IMR-90 (cell line): ENCODE data around the gene CABP7.

ENCODE experiments used
- CHD1 ChIP-seq: IDR thresholded peaks from 2 replicates; pipeline ENCODE4 v1.6.1; 2012; ENCODE audit warnings: low read depth, low read length, improper control_type of control experiment
- FOS ChIP-seq: fragments of 150-350 bp; IDR thresholded peaks from 2 replicates; pipeline ENCODE4 v1.6.1; 2016; ENCODE audit warnings: low read depth, low read length
- POLR2A ChIP-seq: IDR thresholded peaks from 2 replicates; pipeline ENCODE4 v1.6.1; 2012; ENCODE audit warnings: mild to moderate bottlenecking, low read depth, low read length
- TF ChIP-seq, protein P1 (sequence below): conservative IDR thresholded peaks from 2 replicates; pipeline ENCODE4 v1.5.1; 2012; ENCODE audit warnings: mild to moderate bottlenecking, low read depth, low read length, improper control_type of control experiment

DNA sequence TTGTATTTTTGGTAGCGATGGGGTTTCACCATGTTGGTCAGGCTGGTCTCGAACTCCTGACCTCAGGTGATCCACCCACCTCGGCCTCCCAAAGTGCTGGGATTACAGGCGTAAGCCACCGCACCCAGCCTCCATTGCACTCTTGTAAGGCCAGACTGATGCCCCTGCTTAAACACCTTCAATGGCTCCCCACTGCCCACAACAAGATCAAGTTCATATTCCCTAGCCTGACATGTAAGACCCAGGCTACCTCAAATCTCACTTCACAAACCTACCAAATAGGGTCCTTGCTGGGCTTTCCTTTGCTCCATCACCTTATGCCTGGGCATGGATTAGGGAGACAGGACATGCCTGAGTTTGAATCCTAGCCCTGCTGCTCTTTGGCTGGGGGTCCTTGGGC, 60.4 kb downstream of the CABP7 start:
- TF ChIP-seq, protein P1, sequence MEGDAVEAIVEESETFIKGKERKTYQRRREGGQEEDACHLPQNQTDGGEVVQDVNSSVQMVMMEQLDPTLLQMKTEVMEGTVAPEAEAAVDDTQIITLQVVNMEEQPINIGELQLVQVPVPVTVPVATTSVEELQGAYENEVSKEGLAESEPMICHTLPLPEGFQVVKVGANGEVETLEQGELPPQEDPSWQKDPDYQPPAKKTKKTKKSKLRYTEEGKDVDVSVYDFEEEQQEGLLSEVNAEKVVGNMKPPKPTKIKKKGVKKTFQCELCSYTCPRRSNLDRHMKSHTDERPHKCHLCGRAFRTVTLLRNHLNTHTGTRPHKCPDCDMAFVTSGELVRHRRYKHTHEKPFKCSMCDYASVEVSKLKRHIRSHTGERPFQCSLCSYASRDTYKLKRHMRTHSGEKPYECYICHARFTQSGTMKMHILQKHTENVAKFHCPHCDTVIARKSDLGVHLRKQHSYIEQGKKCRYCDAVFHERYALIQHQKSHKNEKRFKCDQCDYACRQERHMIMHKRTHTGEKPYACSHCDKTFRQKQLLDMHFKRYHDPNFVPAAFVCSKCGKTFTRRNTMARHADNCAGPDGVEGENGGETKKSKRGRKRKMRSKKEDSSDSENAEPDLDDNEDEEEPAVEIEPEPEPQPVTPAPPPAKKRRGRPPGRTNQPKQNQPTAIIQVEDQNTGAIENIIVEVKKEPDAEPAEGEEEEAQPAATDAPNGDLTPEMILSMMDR: no peak
- TF ChIP-seq POLR2A (no peak), CHD1 (no peak), FOS (no peak)
